Type B pancreatic cell (in vitro differentiated cells): Measurements from ENCODE around the gene HAPLN3. TPM values are rescaled to one million over a fixed set of nuclear protein-coding genes. Genes with fewer than 3 reads are reported as not detected.

Source experiments
- DNase-seq: peaks from one replicate; pipeline ENCODE4 v3.0.0; 2021; ENCODE audit warnings: mixed read lengths; ENCODE audit not compliant: unreplicated experiment; ENCODE audit errors: extremely low spot score
- H3K27ac Mint-ChIP-seq: 2 replicates; pipeline ENCODE4 v1.8.0; 2021; ENCODE audit warnings: mild to moderate bottlenecking, mixed read lengths
- H3K27me3 Mint-ChIP-seq: 2 replicates; pipeline ENCODE4 v1.8.0; 2021; ENCODE audit warnings: mixed read lengths
- H3K36me3 Mint-ChIP-seq: 2 replicates; pipeline ENCODE4 v1.8.0; 2021; ENCODE audit warnings: mixed read lengths
- H3K4me1 Mint-ChIP-seq: one replicate; pipeline ENCODE4 v1.8.0; 2021; ENCODE audit warnings: mixed read lengths; ENCODE audit not compliant: unreplicated experiment
- H3K4me3 Mint-ChIP-seq: 2 replicates; pipeline ENCODE4 v1.8.0; 2021; ENCODE audit warnings: mild to moderate bottlenecking, mixed read lengths
- H3K9me3 Mint-ChIP-seq: 2 replicates; pipeline ENCODE4 v1.8.0; 2021; ENCODE audit warnings: mixed read lengths
- CTCF ChIP-seq: fragments of 200-600 bp; sonication (generic); conservative IDR thresholded peaks from 2 replicates; pipeline ENCODE4 v1.5.0; 2021; ENCODE audit warnings: antibody characterized with exemption, mild to moderate bottlenecking
- total RNA-seq: library from RNA; stranded (reverse); gene quantifications from 2 replicates; pipeline ENCODE4 v1.2.1, GENCODE V29; 2021; ENCODE audit warnings: low replicate concordance

Gene HAPLN3
- total RNA-seq, 1 donor from 2014 or later, result 10.4 TPM

GRCh38 chr15:88878720-88879184 is 16.6 kb downstream of the HAPLN3 start:
- H3K36me3 Mint-ChIP-seq, result no peaks in the 10 kb centered on the region
- TF ChIP-seq CTCF, result peak; percentile 78
- peak overlapping the region; percentile 43 for H3K27ac Mint-ChIP-seq
- no peak for DNase-seq
- H3K9me3 Mint-ChIP-seq, result no peaks in the 10 kb centered on the region
- H3K27me3 Mint-ChIP-seq, result peaks cover 3% of the 10 kb centered on the region
- peaks cover 10% of the 10 kb centered on the region for H3K4me1 Mint-ChIP-seq
- H3K4me3 Mint-ChIP-seq, result no peak overlapping the region

- peaks cover 3% of the 10 kb centered on the region for H3K27me3 Mint-ChIP-seq
- H3K4me3 Mint-ChIP-seq, result no peak overlapping the region
- no peak for DNase-seq
- no peak overlapping the region for H3K27ac Mint-ChIP-seq
- TF ChIP-seq CTCF, result no peak
- peaks cover 10% of the 10 kb centered on the region for H3K4me1 Mint-ChIP-seq
- H3K36me3 Mint-ChIP-seq, result no peaks in the 10 kb centered on the region
- no peaks in the 10 kb centered on the region for H3K9me3 Mint-ChIP-seq
Observed at GRCh38 chr15:88877906-88878305, 17.4 kb downstream of the HAPLN3 start.

- no peak for DNase-seq
- H3K27ac Mint-ChIP-seq, result no peak overlapping the region
- TF ChIP-seq CTCF, result no peak
- no peaks in the 10 kb centered on the region for H3K36me3 Mint-ChIP-seq
- no peaks in the 10 kb centered on the region for H3K9me3 Mint-ChIP-seq
- peaks cover 14% of the 10 kb centered on the region for H3K4me1 Mint-ChIP-seq
- H3K27me3 Mint-ChIP-seq, result peaks cover 7% of the 10 kb centered on the region
- H3K4me3 Mint-ChIP-seq, result no peak overlapping the region
Observed at GRCh38 chr15:88877415-88877814, 17.9 kb downstream of the HAPLN3 start.

- Mint-ChIP-seq H3K4me3 (no peak overlapping the region), H3K4me1 (peaks cover 15% of the 10 kb centered on the region), H3K36me3 (no peaks in the 10 kb centered on the region), H3K27ac (no peak overlapping the region), H3K9me3 (no peaks in the 10 kb centered on the region), H3K27me3 (peaks cover 12% of the 10 kb centered on the region)
- TF ChIP-seq CTCF, result no peak
- DNase-seq, result no peak
Observed at GRCh38 chr15:88876573-88876972, 18.8 kb downstream of the HAPLN3 start.

- DNase-seq, result no peak
- Mint-ChIP-seq H3K4me3 (no peak overlapping the region), H3K9me3 (no peaks in the 10 kb centered on the region), H3K4me1 (peaks cover 15% of the 10 kb centered on the region), H3K27me3 (peaks cover 12% of the 10 kb centered on the region), H3K36me3 (no peaks in the 10 kb centered on the region), H3K27ac (no peak overlapping the region)
- TF ChIP-seq CTCF, result no peak
Observed at GRCh38 chr15:88874684-88875083, 20.7 kb downstream of the HAPLN3 start.

- H3K27me3 Mint-ChIP-seq, result peaks cover 12% of the 10 kb centered on the region
- DNase-seq, result no peak
- no peaks in the 10 kb centered on the region for H3K36me3 Mint-ChIP-seq
- TF ChIP-seq CTCF, result no peak
- no peak overlapping the region for H3K27ac Mint-ChIP-seq
- no peak overlapping the region for H3K4me3 Mint-ChIP-seq
- H3K9me3 Mint-ChIP-seq, result no peaks in the 10 kb centered on the region
- peaks cover 15% of the 10 kb centered on the region for H3K4me1 Mint-ChIP-seq
Observed at GRCh38 chr15:88874275-88874674, 21.1 kb downstream of the HAPLN3 start.
